Parathyroid adenoma (tissue), 2 donors: Measurements from ENCODE around the gene SCYGR2.

Source experiments
- H2AFZ ChIP-seq: fragments of 300-600 bp; sonication (generic); one replicate; pipeline ENCODE4 v1.7.0; 2017; ENCODE audit warnings: antibody characterized with exemption, mild to moderate bottlenecking
- H3K27ac ChIP-seq: fragments of 300-600 bp; sonication (generic); one replicate; pipeline ENCODE4 v1.7.0; 2017
- H3K27me3 ChIP-seq: fragments of 300-600 bp; sonication (generic); one replicate; pipeline ENCODE4 v1.7.0; 2017; ENCODE audit warnings: low read length; ENCODE audit not compliant: control insufficient read depth, insufficient read depth
- H3K36me3 ChIP-seq: fragments of 300-600 bp; sonication (generic); one replicate; pipeline ENCODE4 v1.7.0; 2017; ENCODE audit warnings: low read length; ENCODE audit not compliant: control insufficient read depth, insufficient read depth
- H3K4me1 ChIP-seq: fragments of 300-600 bp; sonication (generic); one replicate; pipeline ENCODE4 v1.7.0; 2017; ENCODE audit warnings: control low read depth
- H3K4me2 ChIP-seq: fragments of 300-600 bp; sonication (generic); one replicate; pipeline ENCODE4 v1.7.0; 2017; ENCODE audit warnings: low read length
- H3K4me3 ChIP-seq: fragments of 300-600 bp; sonication (generic); one replicate; pipeline ENCODE4 v1.7.0; 2017; ENCODE audit warnings: low read depth, low read length
- H3K79me2 ChIP-seq: fragments of 300-600 bp; sonication (generic); one replicate; pipeline ENCODE4 v1.7.0; 2017; ENCODE audit warnings: control low read depth
- H3K9ac ChIP-seq: fragments of 300-600 bp; sonication (generic); one replicate; pipeline ENCODE4 v1.7.0; 2017; ENCODE audit warnings: mild to moderate bottlenecking
- H3K9me3 ChIP-seq: fragments of 300-600 bp; sonication (generic); one replicate; pipeline ENCODE4 v1.7.0; 2017; ENCODE audit warnings: low read length; ENCODE audit not compliant: control insufficient read depth
- TF ChIP-seq, protein P1 (sequence below): fragments of 300-600 bp; sonication (generic); IDR thresholded peaks from one replicate; pipeline ENCODE4 v1.7.0; 2017; ENCODE audit warnings: antibody characterized with exemption, mild to moderate bottlenecking
- donor health status: primary hyperparathyroidism.

Gene SCYGR2

DNA sequence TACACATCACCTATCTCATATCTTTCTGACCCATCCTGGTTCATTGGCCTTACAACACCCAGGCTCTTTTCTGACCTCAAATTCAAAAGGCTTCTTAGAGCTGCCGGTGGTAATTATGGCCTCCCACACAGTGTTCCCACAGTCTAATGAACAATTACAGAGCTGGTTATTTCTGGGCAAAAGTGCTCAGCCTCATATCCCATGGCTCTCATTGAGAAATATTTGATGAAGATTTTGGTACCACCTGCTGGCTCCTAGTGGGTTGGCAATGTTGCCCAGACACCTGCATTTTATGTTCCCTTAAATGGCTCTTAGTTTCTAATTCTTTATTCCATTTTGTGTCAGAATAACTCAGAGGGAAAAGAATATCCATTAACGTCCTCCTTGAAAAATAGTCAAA lies 20.1 kb upstream of the SCYGR2 start:
- TF ChIP-seq, protein P1, sequence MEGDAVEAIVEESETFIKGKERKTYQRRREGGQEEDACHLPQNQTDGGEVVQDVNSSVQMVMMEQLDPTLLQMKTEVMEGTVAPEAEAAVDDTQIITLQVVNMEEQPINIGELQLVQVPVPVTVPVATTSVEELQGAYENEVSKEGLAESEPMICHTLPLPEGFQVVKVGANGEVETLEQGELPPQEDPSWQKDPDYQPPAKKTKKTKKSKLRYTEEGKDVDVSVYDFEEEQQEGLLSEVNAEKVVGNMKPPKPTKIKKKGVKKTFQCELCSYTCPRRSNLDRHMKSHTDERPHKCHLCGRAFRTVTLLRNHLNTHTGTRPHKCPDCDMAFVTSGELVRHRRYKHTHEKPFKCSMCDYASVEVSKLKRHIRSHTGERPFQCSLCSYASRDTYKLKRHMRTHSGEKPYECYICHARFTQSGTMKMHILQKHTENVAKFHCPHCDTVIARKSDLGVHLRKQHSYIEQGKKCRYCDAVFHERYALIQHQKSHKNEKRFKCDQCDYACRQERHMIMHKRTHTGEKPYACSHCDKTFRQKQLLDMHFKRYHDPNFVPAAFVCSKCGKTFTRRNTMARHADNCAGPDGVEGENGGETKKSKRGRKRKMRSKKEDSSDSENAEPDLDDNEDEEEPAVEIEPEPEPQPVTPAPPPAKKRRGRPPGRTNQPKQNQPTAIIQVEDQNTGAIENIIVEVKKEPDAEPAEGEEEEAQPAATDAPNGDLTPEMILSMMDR = no peak
- no peak overlapping the region for H3K4me3 ChIP-seq

DNA sequence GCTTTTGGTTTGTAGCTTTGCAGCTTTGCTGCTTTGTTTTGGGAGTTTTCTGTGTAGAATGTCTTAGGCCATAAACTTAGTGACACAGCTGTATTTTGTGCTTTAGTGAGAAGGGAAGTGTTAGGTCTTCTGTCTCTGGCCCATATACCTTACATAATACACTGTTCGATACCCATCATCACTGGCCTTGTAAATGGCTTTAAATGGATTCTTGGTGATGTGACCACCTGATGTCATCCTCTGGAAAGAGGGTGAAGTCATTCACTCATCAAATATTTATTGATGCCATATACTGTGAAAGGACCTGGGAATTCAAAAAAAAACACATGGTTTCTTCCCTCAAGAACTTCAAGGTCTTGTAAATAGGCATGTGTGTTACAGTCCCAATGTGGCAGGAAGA lies 18.9 kb upstream of the SCYGR2 start:
- Histone ChIP-seq H3K9me3 (no peaks in the 10 kb centered on the region), H3K79me2 (no peaks in the 10 kb centered on the region), H3K4me3 (no peak overlapping the region), H2AFZ (no peak overlapping the region), H3K4me1 (no peaks in the 10 kb centered on the region), H3K9ac (no peak overlapping the region), H3K27me3 (no peaks in the 10 kb centered on the region), H3K4me2 (no peak overlapping the region), H3K36me3 (no peaks in the 10 kb centered on the region), H3K27ac (no peak overlapping the region)
- TF ChIP-seq, protein P1 = no peak

More for the DNA sequence above, 20.1 kb upstream of the SCYGR2 start:
- Histone ChIP-seq H3K27me3 (no peaks in the 10 kb centered on the region), H3K27ac (no peak overlapping the region), H3K36me3 (no peaks in the 10 kb centered on the region), H3K9me3 (no peaks in the 10 kb centered on the region), H2AFZ (no peak overlapping the region), H3K4me1 (no peaks in the 10 kb centered on the region), H3K9ac (no peak overlapping the region), H3K79me2 (no peaks in the 10 kb centered on the region), H3K4me2 (no peak overlapping the region)

DNA sequence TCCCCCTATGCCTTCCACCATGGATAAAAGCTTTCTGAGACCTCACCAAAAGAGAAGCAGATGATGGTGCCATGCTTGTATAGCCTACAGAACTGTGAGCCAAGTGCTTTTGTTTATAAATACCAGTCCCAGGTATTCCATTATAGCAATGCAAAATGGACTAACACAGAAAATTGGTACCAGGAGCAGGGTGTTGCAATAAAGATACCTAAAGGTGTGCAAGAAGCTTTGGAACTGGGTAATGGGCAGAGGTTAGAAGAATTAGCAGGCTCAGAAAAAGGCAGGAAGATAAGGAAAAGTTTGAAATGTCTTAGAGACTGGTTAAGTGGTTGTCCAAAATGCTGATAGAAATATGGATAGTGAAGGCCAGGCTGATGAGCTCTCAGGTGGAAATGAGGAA lies 16.3 kb upstream of the SCYGR2 start:
- Histone ChIP-seq H3K4me1 (no peaks in the 10 kb centered on the region), H3K79me2 (no peaks in the 10 kb centered on the region), H2AFZ (no peak overlapping the region), H3K4me3 (no peak overlapping the region), H3K36me3 (no peaks in the 10 kb centered on the region), H3K9me3 (no peaks in the 10 kb centered on the region), H3K4me2 (no peak overlapping the region), H3K27ac (no peak overlapping the region), H3K27me3 (no peaks in the 10 kb centered on the region), H3K9ac (no peak overlapping the region)
- TF ChIP-seq, protein P1 = no peak

DNA sequence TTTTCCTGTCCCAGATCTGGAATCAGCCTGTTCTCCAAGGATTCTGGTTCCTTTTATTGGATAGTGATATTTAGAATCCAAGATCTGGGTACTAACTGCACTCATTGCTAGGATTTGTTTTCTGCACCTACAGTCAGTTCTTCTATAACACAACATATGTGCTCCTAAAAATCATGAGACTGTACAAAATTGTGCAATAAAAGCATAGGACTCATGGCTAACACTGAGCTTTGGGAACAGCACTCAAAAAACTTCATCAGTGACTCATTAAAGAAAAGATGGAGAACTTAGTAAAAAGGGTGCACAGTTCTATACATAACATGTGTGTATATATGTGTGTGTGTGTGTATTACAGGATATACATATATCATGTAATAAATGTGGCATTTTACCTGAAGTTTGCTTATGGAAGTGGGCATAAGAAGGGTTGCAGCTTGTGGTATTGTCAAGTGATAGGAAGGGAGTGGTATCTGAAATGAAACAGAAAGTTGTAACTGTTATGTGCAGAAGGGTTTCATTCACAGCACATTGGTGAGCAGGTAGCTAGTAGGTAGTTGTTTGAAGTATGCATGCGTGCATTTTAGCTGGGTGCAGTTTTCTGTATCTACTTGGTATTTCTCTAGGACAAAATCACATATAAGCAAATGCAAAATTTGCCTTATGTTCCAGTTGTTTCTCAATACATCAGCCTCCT lies 5.9 kb upstream of the SCYGR2 start:
- Histone ChIP-seq H3K27ac (no peak overlapping the region), H3K79me2 (no peaks in the 10 kb centered on the region), H3K27me3 (no peaks in the 10 kb centered on the region), H2AFZ (no peak overlapping the region), H3K9me3 (no peaks in the 10 kb centered on the region), H3K4me1 (no peaks in the 10 kb centered on the region), H3K36me3 (no peaks in the 10 kb centered on the region), H3K9ac (no peak overlapping the region), H3K4me3 (no peak overlapping the region), H3K4me2 (no peak overlapping the region)
- TF ChIP-seq, protein P1 = no peak

DNA sequence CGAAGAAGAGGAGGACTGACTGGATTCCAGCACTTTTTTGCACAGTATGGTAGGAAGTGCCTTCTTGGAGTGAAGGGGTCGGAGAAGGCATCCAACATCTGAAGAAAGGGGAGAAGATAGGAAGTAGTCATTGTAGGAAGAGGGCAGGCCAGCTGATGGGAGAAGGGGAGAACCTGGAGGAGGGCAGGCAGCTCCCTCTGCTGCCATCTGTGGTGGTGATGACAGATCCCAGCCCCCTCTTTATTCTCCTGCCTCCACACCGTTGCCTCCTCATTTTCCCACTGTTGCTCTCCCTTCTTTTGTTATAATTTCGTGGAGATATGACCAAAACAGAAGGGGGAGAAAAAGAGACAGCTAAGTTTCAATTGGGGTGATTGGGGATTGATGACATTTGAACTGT lies 2.9 kb upstream of the SCYGR2 start:
- no peaks in the 10 kb centered on the region for H3K27me3 ChIP-seq
- no peak overlapping the region for H3K4me2 ChIP-seq
- H3K79me2 ChIP-seq = no peaks in the 10 kb centered on the region
- no peak overlapping the region for H3K27ac ChIP-seq
- no peak overlapping the region for H3K9ac ChIP-seq
- no peaks in the 10 kb centered on the region for H3K4me1 ChIP-seq
- no peaks in the 10 kb centered on the region for H3K9me3 ChIP-seq
- TF ChIP-seq, protein P1 = no peak
- no peaks in the 10 kb centered on the region for H3K36me3 ChIP-seq
- no peak overlapping the region for H2AFZ ChIP-seq
- no peak overlapping the region for H3K4me3 ChIP-seq
